Measurements from ENCODE around the gene COL1A1. TPM values are rescaled to one million over a fixed set of nuclear protein-coding genes. Genes with fewer than 3 reads are reported as not detected.
A peak's percentile ranks its signal among the peaks of the same experiment; 100 is the strongest.

Gene COL1A1
- polyA plus RNA-seq, 3 donors, result 412 to 838 (median 505) TPM

DNA sequence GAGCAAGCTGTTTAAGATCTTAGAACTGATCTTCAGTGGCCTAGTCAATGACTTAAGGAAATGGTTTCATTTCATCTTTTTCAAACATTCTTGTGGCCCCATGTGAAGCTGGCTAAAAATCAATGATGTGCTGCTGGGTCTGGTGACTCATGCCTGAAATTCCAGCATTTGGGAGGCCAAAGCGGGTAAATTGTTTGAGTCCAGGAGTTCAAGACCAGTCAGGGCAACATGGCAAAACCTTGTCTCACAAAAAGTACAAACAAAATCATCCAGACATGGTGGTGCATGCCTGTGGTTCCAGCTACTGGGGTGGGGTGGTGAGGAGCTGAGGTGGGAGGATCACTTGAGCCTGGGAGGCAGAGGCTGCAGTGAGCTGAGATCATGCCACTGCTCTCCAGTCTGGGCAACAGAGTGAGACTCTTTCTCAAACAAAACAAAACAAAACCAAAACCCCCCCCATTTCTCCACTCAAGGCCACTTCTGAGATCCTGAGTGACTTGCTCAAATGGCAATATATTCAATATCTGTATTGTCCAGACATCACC lies 17.4 kb upstream of the COL1A1 start:
- no peak for DNase-seq (ENCODE audit: extremely low read depth in 1 of 11, low read depth in 9 of 11, low spot score in 4 of 11)

DNA sequence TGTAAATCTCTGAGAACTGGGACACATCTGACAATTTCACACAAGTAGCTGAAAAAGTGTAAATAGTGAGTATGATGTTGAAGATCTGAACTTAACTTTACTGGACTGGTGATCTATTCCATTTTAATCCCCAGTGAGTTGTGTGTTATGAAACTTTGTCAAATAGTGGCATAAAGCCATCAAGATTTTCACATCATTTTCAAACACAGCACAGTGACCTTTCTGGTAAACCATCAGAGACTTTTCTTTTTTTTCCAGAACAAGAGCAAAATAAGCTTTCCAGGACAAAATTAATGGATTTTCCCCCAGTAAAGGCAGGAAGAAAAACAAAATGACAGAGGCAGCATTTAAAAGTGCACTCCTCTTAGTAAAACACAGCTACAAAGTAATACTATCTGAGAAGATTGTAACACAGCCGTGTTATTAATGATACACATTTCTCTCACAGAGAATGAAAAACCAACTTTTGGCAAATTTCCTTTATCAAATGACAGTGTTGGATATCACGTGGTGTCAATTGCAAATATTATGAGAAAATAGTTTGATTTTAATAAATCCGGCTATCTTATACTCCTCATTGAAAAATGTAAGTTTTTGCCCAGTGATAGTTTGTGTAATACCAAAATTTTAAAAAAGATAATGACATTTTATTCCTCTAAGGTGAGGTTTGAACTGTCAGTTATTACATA lies 16.8 kb upstream of the COL1A1 start:
- DNase-seq (ENCODE audit: extremely low read depth in 1 of 11, low read depth in 9 of 11, low spot score in 4 of 11), result no peak

DNA sequence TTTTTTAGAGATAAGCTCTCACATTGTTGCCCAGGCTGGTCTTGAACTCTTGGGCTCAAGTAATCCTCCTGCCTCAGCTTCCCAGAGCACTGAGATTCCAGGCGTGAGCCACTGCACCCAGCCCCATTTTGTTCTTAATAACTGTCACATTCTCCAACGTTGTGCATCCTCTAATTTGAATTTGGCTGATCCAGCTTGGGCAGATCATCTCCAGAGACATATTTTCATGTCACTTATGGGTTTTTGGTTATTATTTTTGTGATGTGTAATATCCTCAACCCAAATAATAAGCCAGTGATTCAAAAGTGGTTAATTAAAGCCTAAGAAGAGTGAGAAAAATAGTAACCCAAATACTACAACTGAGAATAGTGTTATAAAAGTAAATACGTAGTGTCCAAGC lies 16.2 kb upstream of the COL1A1 start:
- no peak for DNase-seq (ENCODE audit: extremely low read depth in 1 of 11, low read depth in 9 of 11, low spot score in 4 of 11)

DNA sequence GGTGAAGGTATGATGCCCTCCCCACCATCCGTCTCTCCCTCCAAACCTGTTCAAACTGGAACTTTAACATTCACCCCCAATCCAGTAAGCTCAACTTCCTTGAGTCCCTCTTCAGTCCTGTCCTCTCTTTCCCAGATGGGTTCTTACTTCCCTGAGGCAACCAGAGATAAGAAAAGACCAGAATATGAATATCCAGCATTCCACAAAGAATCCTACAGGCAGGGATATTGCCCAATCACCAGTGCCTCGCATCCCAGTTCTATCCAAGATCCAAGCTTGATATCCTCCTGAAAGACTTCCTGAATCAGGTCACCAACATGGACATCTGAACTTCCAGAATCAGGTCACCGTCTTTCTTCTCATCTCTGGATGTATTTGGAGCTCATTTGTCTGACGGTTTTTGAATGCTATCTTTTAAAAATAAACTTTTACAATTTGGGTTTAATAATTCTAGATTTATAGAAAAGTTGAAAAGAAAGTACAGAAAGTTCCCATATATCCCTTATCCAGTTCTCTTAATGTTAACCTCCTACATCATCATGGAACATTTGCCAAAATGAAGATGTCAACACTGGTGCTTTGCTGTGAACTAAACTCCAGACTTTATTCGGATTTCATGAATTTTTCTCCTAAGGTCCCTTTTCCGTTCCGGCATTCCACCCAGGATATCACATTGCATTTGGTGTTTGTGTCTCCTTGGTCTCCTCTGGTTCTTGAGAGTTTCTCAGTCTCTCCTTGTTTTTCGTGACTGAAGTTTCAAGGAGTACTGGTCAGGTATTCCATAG lies 13.7 kb upstream of the COL1A1 start:
- DNase-seq (ENCODE audit: extremely low read depth in 1 of 11, low read depth in 9 of 11, low spot score in 4 of 11), result no peak

DNA sequence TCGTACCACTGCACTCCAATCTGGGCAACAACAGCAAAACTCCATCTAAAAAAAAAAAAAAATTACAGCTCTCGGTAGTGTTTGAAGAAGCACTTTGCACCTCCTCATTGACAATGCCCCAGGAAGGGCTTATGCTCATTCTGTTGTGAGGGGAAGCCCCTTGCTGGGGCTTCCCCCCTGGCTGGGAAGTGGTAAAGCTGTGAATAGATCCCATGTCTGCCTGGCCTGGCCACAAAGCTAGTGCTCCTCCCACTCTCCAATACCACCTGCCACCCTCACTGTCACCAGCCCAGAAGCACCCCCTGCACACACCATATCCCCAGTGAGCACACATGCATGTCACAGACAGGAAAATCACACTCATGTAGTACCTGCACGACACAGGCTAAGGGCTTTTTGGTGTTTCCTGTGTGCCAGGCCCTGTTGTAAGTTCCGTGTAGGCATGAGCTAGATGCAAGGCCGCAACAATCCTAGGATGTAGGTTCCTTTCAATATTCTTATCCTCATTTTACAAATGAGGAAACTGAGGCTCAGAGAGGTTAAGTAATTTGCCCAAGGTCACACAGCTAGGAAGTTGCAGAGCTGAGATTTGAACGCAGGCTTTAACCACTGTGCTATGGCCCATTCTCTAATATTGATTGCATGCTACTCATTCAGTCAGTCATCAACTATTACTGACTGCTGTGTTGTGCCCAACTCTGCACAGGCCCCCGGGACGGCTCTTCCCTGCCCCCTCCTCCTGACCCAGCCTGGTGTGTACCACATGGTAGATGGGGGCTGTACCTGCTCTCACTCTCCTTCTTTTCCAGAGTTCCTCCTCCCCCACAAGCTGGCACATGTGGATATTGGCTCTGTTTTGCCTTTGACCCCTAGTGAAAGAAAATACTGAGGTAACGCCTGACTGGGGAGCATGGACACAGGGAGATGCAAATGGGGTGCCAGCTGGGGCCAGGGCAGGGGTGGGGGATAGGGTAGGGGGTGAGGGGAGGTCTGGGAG lies 11.9 kb upstream of the COL1A1 start:
- no peak for DNase-seq (ENCODE audit: extremely low read depth in 1 of 11, low read depth in 9 of 11, low spot score in 4 of 11)

DNA sequence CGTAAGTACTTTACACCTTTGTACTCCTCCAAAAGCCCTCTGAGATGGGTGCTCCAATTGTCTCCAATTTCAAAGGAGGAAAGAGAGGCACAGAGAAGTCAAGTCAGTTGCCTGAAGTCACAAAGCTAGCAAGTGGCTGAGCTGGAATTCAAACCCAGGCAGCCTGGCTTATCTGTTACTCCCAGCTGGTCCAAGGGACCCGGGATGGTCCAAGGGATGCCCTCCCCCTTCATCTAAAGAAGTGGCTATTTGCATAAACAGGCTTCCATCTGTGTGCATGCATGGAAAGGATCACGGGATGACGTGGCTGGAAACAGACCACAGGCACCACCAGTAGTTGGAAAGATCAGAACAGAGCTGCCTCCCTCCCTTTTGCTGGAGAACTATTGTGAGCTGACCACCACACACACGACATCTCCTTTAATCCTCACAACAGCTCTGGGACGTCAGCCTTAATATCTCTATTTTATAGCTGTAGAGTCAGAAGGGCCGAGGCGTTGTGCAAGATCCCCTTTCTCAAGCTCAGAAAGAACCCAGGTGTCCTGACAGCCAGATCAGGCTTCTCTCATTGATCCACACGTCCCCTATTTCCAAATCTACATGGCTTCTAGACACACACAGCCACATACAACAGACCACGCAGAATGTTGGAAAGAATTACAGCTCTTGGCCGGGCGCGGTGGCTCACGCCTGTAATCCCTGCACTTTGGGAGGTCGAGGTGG lies 10.9 kb upstream of the COL1A1 start:
- peak in 1 of 11 donors; percentile 70 for DNase-seq (ENCODE audit: extremely low read depth in 1 of 11, low read depth in 9 of 11, low spot score in 4 of 11)

DNA sequence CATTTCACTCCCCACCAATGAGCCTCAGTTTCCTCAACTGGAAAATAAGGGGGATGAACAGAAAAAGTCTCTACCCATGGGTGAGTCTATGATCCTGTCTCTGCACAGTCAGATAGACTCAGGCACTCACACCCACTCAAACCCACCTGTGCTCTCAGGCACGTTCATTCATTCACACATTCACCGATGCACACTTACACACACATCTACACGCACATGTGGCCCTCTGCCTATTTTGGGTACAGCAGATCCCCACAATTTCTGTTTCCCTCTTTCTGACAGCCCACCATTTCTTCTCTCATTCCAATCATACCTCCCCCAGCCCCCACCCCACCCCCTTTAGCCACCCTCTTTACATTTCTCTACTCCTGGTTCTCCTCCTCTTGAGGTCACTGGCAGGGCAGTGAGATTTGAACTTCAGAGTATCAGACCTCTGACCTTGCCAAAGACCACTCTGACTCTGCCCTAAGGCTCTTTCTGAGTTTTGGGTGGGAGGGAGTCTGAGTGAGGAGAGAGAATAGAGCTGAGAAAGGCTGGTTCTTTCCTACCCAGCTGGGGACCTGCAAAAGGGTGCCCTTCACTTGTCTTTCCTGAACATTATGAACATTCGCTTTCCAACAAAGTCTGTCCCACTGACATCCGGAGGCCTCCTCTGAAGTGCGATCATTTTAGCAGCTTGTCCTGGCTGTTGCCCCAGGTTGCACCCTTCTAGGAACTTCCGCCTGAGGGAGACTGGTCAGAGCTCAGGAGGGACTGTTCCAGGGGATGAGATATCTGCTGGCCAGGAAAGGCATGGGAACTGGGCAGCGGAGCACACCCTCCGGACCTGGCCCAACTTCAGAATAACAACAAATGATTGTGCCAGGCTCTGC lies 10.1 kb upstream of the COL1A1 start:
- DNase-seq (ENCODE audit: extremely low read depth in 1 of 11, low read depth in 9 of 11, low spot score in 4 of 11), result no peak

DNA sequence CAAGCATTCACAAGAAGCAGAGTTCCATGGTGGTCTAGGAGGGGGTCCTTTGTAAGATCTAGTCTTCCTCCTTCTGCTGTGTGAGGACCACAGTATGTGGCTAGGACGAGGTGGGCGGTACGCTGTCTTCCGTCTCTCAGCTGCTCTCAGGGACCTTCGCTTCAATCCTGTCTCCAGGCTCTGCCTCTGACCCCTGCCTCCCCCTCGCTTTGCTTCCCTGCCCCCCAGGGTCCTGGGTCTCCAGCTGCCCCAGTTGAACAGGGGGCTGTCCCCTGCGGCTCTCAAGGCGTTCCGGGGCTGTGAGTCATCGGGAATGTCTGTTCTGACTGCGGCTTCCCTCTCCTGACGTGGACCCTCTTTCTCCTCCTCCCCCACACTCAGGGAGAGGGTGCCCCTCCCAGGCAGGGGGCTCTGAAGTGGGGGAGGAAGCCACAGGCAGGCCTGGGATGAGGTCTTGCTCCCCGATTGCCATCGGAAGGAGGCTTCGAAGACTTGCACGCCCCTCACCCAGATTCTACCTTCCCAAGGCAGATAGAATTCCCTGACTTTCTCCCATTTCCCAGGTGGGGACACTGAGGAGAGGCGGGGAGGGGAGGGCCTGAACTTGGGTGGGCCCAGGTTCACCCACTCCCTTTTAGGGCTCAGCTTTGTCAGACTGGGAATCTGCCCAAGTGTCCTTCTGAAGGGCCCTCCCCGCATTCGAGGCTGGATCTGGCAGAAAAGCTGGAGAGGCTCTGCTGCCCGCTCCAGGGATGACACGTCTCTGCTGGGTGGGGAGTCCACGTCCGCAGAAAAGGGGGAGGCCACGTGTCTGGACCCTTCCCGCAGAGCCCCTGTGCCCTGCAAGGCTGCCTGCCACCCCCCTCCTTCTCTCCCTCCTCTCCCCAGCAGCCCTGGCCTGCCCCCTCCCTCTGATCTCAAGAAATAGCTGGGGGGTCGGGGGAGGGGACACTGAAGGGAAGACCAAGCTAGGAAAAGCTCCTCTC lies 9.1 kb upstream of the COL1A1 start:
- peak in 5 of 11 donors; percentile 66 to 78 (median 73) for DNase-seq (ENCODE audit: extremely low read depth in 1 of 11, low read depth in 9 of 11, low spot score in 4 of 11)

DNA sequence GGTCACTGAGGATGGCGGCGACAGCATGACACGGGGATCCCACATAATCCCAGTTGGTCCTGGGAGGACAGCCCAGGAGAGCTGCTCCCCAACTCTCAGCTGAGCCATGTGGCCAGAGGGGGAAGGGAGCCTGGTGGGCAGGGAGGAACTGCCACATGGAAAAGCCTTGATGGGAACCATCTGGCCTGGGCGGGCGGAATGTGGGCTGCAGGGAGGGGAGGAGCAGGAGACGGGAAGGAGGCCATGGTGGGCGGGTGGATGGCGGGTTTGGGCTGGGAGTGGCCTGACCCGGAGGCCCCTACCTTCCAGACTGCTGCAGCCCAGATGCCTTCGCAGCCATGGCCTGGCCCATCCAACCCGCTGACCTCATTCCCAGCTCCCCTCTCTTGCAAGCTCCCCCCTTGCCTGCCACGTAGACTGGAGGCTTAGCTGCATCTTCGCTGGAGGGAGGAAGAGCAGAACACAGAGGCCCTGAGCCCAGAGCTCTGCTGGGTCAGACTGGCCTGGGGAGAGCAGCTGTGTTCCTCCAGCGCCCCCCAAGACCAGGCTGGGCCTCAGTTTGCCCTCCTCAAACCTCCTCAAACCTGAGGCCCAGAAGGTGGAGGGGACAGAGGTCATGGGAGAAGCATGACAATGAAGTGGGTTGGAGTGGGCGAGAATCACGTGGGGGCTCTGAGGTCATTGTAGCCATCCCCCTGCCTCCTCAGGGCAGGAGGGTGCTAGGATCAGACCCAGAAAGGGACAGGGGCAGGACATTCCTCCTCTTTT lies 8.2 kb upstream of the COL1A1 start:
- DNase-seq (ENCODE audit: extremely low read depth in 1 of 11, low read depth in 9 of 11, low spot score in 4 of 11), result peak in 8 of 11 donors; percentile 85 to 90 (median 90)

DNA sequence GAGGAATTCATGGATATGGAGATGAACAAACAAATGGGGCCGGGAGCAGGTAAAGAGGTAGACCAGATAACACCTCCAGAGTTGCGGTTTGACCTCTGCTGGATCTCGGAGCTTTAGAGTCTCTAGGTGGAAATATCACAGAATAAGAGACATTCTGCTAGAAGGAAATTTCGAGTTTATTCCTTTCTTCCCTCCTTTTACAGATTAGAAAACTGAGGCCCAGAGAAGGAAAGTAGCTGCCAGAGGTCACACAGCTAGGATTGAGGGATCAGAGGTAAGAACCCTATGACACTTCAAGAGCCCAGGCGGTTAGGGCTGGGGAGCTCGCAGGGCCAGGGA lies 7.7 kb upstream of the COL1A1 start:
- no peak for DNase-seq (ENCODE audit: extremely low read depth in 1 of 11, low read depth in 9 of 11, low spot score in 4 of 11)

DNA sequence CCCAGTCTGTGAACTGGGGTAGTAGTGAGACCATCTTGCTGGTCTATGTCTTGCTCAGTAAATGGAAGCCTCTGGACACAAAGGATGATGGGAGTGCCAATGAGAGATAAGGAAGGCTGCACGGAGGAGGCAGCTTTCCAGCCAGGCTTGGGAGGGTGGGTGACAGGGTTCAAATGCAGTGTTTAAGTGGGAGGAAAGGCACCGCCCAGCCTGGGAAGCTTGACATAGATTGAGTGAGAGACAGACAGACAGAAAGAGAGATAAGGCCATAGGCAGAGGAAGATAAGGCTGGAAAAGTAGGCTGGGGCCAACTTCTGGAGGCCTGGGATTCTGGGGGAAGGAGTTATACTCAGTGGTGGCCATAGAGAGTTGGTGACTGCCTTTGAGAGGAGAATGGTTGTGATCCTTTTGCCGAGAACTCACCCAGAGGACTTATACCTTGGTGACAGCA lies 7.2 kb upstream of the COL1A1 start:
- DNase-seq (ENCODE audit: extremely low read depth in 1 of 11, low read depth in 9 of 11, low spot score in 4 of 11), result no peak

DNA sequence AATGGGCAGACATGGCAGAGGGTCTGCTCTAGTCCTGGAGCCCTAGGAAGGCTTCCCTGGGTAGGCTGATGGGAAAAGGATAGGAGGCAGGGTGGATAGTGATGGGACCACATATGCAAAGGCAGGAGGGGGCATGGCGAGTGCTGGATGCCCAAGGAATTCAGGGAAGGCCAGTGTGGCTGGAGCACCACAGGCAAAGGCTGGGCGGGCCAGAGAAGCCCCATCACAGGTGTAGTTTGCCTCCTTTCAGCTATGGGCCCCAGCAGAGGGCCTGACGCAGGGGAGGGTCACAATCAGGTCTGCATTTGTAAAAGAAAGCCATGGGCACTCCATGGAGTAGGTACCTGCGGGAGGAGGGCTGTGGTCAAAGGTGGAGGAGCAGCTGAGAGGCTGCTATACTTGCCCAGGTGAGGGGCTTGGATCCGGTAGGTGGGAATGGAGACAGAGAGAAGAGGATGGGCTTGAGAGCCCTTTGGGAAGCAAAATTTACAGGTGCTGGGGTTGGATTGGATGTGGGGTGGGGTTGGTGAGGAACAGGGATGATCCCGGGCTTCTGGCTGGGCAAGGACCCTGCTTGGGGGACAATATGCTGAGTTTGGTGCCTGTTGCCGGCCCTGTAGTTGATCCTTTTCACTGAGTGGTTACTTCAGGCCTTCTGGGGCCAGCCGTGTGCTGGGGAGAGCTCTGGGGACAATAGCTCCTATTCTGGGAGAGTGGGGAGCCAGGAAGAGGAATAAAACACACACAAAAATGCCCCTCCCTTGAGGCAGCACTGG lies 6.5 kb upstream of the COL1A1 start:
- no peak for DNase-seq (ENCODE audit: extremely low read depth in 1 of 11, low read depth in 9 of 11, low spot score in 4 of 11)

DNA sequence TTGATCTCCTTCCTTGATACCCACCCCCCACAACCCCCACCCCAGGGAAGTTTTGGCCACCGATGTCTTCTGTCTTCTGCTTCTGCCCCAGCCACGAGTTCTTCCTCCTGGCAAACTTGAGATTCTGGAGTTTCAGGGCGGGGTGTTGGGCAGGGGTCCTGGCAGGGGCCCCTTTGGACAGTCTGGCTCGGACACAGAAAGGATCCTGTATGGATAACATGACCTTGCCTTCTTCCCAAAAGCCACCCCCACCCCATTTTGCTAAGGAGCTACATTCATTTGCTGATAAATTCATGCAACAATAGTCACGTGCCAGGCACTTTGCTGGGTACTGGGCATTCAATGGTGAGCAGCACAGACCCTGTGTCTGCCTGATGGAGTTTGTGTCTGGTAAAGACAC lies 5.9 kb upstream of the COL1A1 start:
- DNase-seq (ENCODE audit: extremely low read depth in 1 of 11, low read depth in 9 of 11, low spot score in 4 of 11), result no peak

DNA sequence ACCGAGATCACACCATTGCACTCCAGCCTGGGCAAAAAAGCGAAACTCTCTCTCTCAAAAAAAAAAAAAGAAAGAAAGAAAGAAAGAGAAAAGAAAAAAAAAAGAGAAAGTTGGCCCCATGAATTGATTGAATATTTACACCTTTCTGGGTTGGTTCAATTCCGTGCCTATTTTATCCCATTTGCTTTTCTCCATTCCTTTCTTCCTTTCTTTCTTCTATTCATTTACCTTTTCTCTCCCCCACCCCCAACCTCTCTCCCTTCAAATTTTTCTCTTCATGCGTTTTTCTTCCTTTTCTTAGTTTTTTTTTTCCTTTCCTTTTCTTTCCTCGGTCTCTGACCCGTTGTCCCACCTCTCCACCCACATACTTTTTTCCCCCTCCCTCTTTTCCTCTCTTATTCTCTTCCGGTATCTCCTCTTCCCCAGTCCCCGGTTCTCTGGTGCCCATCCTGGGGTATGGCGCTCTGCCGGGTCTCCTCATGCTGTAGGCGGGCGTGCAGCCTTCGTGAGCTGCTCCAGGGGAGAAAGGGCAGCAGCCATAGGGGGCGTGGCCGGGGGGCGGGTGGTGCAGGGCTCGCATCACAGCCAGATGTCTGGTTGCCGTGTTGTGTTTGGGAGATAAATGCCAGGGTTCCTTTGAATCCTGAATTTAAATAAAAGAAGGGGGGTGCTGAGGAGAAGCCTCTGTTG lies 5.3 kb upstream of the COL1A1 start:
- DNase-seq (ENCODE audit: extremely low read depth in 1 of 11, low read depth in 9 of 11, low spot score in 4 of 11), result no peak
